GM12874 (cell line): Measurements from ENCODE around the gene SPG21.

ENCODE experiments used
- CTCF ChIP-seq: IDR thresholded peaks from 2 replicates; pipeline ENCODE4 v1.5.1; 2011; ENCODE audit warnings: low read depth, mild to moderate bottlenecking, control low read depth, low read length, moderate library complexity; ENCODE audit not compliant: insufficient read depth

SPG21 gene

GRCh38 chr15:64987136-64987535 lies 2.6 kb downstream of the SPG21 start:
- no peak for TF ChIP-seq CTCF

GRCh38 chr15:64985366-64986033 lies 4.2 kb downstream of the SPG21 start:
- no peak for TF ChIP-seq CTCF

- no peak for TF ChIP-seq CTCF
These were observed 7.2 kb downstream of the SPG21 start for GRCh38 chr15:64982472-64982871.

- no peak for TF ChIP-seq CTCF
These were observed 7.8 kb downstream of the SPG21 start for GRCh38 chr15:64981812-64982431.

- no peak for TF ChIP-seq CTCF
These were observed 10.4 kb downstream of the SPG21 start for GRCh38 chr15:64979252-64979710.

- TF ChIP-seq CTCF: no peak
These were observed 14.3 kb downstream of the SPG21 start for GRCh38 chr15:64975390-64975789.

- no peak for TF ChIP-seq CTCF
These were observed 19.0 kb downstream of the SPG21 start for GRCh38 chr15:64970698-64971097.
